MG63 (cell line): ENCODE measurements around the gene MRPS18B. TPM values are rescaled to one million over a fixed set of nuclear protein-coding genes. Genes with fewer than 3 reads are reported as not detected.
"Not testable (repeated sequence)": the region's sequence is repeated elsewhere in the genome, so short reads cannot be mapped to it uniquely, and the experiment has no call there.

Experiments
- DNase-seq: peaks from one replicate; pipeline ENCODE4 v3.0.0-alpha.2; 2020
- H3K27me3 ChIP-seq: fragments of 250-450 bp; sonication (Bioruptor Pico); 2 replicates; pipeline ENCODE4 v1.5.1; 2020; ENCODE audit warnings: mild to moderate bottlenecking, moderate library complexity
- H3K36me3 ChIP-seq: fragments of 250-450 bp; sonication (Bioruptor Pico); 2 replicates; pipeline ENCODE4 v1.5.1; 2020; ENCODE audit warnings: mild to moderate bottlenecking, moderate library complexity
- H3K4me3 ChIP-seq: fragments of 250-450 bp; sonication (Bioruptor Pico); 2 replicates; pipeline ENCODE4 v1.5.1; 2020; ENCODE audit warnings: mild to moderate bottlenecking, moderate library complexity
- H3K9me3 ChIP-seq: fragments of 250-450 bp; sonication (Bioruptor Pico); 2 replicates; pipeline ENCODE4 v1.5.1; 2020; ENCODE audit warnings: mild to moderate bottlenecking, moderate library complexity
- total RNA-seq: library from RNA; depleted of rRNA; stranded (reverse); fragments of >200 nt; shearing (Covaris generic); gene quantifications from 2 replicates; pipeline ENCODE4 v1.2.3, GENCODE V29; 2014; ENCODE audit warnings: low replicate concordance; rRNA removed

MRPS18B gene
- total RNA-seq, result 11.9 and 29.9 TPM in 2 replicates

DNA sequence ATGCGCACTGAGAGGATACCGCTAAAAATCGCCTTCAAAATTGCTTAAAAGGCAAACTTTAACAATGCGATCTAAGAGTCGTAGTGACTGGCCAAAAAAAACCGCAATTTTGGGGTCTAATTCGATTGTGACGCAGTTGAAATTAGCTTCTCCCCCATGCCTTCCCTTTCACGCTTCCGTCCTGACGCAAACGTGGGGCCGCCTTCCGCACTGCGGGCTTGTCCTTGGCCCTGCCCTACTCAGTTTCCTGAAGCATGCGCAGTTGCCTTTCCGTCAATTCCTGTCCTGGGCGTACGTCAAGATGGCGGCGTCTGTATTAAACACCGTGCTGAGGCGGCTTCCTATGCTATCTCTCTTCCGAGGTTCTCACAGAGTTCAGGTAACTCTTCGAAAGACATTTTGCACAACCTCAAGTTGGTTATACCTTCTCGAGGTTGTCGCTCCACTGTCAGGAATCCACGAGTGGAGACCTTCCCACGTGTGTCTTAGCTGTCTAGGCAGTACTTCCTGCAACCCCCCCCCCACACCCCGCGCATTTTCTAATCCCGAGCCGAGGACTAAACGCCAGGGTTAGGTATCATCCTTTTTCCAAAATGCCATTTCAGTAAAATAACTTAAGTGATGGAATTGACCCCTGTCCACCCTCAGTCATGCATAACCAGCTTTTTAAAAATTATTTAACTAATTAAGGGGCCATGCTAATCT is at the start of gene MRPS18B:
TSS of gene MRPS18B (plus strand) at position 276 of the 705 bp plus-strand sequence. CDS start at position 302, 26 bp downstream.
- DNase-seq, result peak; percentile 93
- H3K36me3 ChIP-seq, result peaks cover 54% of the 10 kb centered on the region
- peak within 1 kb of the TSS; percentile 88 for H3K4me3 ChIP-seq
- no peaks in the 10 kb centered on the region for H3K27me3 ChIP-seq
- H3K9me3 ChIP-seq, result no peaks in the 10 kb centered on the region

DNA sequence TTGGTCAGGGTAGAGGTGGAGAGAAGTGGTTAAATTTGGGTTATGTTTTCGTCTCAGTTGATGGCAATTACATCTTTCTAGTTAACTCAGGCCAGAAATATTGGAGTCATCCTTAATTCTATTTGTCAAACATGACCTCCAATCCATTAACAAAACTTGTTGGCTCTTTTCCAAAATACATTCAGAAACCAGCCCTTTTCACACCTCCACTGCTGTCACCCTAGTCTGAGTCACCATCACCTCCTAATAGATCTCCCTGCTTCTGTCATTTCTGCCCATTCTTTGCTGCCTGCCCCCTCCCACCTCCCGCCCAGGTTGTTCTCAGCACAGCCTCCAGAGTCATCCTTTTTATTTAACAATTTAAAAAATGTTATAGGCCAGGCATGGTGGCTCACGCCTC is 49.4 kb upstream of the MRPS18B start:
- Histone ChIP-seq H3K27me3 (no peaks in the 10 kb centered on the region), H3K9me3 (no peaks in the 10 kb centered on the region), H3K36me3 (peaks cover 5% of the 10 kb centered on the region), H3K4me3 (no peak overlapping the region)
- DNase-seq, result no peak

DNA sequence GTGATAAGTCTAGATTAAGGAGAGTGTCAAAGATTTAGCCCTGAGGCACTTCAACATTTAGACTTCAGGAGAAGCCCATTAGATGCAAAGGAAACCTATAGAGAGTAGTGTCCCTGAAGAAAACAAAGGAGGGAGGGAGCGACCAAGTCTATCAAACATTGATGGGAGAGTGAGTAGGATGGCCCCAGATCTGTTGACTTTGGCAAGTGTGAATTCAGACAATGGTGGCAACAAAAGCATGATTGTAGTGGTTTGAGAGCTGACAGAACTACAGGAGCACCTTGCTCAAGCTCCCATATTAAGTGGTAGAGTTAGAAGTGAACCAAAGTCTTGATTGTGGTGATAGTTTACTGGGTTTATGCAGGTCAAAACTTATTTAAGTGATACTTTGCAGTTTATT is 47.4 kb upstream of the MRPS18B start:
- no peaks in the 10 kb centered on the region for H3K9me3 ChIP-seq
- DNase-seq, result no peak

DNA sequence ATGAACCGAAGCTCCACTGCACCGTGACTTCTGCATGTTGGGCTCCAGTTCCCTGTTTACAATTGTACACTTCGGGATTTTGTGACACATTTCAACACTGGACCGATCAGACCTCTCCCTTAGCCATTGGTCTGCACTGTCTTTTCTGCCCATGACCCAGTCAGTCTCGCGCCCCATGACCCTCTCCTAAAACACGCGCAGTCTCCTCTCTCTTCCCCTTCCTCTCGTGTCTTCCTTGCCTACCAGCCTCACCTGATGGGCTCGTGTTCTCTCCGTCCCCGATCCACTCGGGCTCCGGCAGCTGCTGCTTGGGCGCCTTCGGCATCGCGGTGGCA is 46.9 kb upstream of the MRPS18B start:
- H3K4me3 ChIP-seq, result peak overlapping the region; percentile 75
- peaks cover 5% of the 10 kb centered on the region for H3K36me3 ChIP-seq
- peak; percentile 7 for DNase-seq
- H3K27me3 ChIP-seq, result no peaks in the 10 kb centered on the region
- no peaks in the 10 kb centered on the region for H3K9me3 ChIP-seq

More for the DNA sequence above, 47.4 kb upstream of the MRPS18B start:
- Histone ChIP-seq H3K4me3 (peak overlapping the region; percentile 75), H3K27me3 (no peaks in the 10 kb centered on the region), H3K36me3 (peaks cover 5% of the 10 kb centered on the region; the same call in 1 of the 2 replicates)

DNA sequence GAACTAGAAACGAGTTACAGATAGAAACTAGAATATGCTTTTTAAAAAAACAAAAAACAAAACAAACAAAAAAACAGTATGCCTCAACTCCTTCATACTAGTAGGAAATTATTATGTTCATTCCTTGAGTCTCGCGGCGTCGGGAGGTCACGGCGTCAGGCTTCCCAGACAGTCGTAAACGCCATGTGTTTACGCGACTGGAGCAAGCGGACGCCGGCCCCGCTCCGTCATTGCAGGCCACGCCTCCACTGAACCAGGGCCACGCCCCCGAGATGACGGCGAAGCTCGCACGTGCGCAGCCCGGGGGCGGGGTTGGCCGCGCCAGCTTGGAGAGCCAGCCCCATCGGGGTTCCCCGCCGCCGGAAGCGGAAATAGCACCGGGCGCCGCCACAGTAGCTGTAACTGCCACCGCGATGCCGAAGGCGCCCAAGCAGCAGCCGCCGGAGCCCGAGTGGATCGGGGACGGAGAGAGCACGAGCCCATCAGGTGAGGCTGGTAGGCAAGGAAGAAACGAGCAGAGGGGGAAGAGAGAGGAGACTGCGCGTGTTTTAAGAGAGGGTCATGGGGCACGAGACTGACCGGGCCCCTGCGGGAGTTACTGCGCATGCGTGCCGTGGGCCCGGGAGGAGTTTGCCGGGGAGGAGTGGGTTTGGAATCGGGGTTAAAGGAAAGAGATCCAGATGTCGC is 46.4 kb upstream of the MRPS18B start, which contains the start of gene ABCF1:
TSS of gene ABCF1 (plus strand) at position 368 of the 687 bp plus-strand sequence. CDS start at position 414, 46 bp downstream.
- Histone ChIP-seq H3K4me3 (peak within 1 kb of the TSS; percentile 75), H3K27me3 (no peaks in the 10 kb centered on the region), H3K36me3 (peaks cover 5% of the 10 kb centered on the region), H3K9me3 (no peaks in the 10 kb centered on the region)
- peak; percentile 94 for DNase-seq

DNA sequence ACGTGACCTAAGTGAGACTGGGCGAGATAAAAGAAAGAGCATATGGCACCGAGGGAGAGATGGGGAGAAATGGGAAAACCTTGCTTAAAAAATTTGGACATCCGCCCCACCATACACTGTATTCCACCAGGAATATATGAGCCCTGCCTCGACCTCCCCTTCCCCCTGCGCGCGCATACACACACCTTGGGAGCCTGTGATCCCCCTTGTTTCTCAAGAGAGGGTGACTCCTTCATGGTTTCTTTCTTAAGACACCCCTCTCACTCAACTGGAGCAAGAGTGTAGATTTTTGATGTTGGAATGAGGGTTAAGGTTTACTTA is 45.9 kb upstream of the MRPS18B start:
- Histone ChIP-seq H3K36me3 (peaks cover 5% of the 10 kb centered on the region), H3K9me3 (no peaks in the 10 kb centered on the region), H3K4me3 (peak overlapping the region; percentile 75), H3K27me3 (no peaks in the 10 kb centered on the region)
- no peak for DNase-seq

DNA sequence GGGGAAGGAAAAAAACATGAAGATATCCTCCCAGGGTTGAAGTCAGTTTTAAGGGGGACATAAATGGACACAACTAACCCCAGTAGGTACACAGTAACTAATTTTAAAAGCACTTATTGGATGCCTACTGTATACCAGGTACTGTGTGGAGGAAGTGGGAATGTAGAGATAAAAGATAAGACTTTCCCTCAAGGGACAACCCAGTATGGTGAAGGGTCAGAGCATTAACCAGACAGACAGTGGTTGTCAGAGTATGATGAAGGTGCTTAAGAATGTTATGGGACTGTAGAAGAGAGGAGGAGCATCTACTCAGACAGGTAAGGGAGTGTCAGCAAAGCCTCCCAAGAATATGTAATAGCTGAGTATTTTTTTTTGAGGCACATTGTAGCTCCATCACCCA is 45.5 kb upstream of the MRPS18B start:
- peaks cover 8% of the 10 kb centered on the region for H3K36me3 ChIP-seq
- H3K4me3 ChIP-seq, result peak overlapping the region; percentile 75
- no peaks in the 10 kb centered on the region for H3K27me3 ChIP-seq
- DNase-seq, result no peak
- H3K9me3 ChIP-seq, result no peaks in the 10 kb centered on the region

DNA sequence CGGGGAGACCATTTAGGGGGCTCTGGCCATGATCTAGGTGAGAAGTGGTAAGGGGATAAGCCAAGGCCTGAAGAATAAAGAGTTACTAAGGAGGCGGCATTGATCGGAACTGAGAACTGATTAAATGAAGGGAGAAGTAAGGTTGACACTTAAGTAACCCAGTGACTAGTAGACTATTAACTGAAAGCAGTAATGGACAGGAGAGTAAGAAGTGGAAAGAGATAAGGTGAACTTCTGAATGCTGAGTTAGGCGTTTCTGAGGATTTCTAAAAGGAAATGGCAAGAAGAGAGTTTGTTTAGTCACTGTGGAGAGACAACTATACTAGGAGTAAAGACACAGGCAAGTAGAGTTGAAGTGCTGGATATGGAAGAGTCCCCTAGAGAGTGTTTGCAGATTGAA is 44.5 kb upstream of the MRPS18B start:
- no peak overlapping the region for H3K4me3 ChIP-seq
- H3K9me3 ChIP-seq, result no peaks in the 10 kb centered on the region
- peaks cover 18% of the 10 kb centered on the region for H3K36me3 ChIP-seq
- H3K27me3 ChIP-seq, result no peaks in the 10 kb centered on the region
- no peak for DNase-seq

DNA sequence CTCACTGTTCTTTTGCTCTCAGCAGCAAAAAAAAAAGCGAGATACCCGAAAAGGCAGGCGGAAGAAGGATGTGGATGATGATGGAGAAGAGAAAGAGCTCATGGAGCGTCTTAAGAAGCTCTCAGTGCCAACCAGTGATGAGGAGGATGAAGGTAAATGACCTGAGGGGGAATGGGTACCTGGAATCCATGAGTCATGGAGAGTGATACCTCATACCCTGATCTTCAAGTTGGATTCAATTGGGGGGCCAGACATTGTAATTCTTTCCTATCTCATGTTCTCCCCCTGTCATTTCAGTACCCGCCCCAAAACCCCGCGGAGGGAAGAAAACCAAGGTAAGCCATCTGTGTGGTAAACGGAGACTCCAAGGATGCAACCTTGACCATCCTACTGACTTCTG is 39.6 kb upstream of the MRPS18B start:
- H3K4me3 ChIP-seq, result no peak overlapping the region
- no peak for DNase-seq
- no peaks in the 10 kb centered on the region for H3K27me3 ChIP-seq
- H3K36me3 ChIP-seq, result peaks cover 36% of the 10 kb centered on the region
- H3K9me3 ChIP-seq, result no peaks in the 10 kb centered on the region

DNA sequence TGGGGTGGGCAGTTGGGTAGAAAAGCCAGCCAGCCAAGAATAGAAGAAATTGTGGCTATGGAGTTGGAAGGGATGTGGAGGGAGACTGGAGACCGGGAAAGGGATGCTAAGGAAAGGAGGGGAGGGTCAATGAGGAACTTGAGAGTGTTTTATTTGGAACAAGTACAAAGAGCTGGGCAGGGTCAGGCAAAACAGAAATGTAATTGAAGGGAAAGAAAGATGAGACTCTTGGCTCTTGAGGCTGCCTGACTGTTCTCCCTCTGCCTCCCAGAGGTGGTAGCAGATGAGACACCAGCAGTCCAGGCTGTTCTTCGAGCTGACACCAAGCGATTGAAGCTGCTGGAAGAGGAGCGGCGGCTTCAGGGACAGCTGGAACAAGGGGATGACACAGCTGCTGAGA is 33.7 kb upstream of the MRPS18B start:
- H3K9me3 ChIP-seq, result no peaks in the 10 kb centered on the region
- peaks cover 34% of the 10 kb centered on the region for H3K36me3 ChIP-seq
- no peak for DNase-seq

DNA sequence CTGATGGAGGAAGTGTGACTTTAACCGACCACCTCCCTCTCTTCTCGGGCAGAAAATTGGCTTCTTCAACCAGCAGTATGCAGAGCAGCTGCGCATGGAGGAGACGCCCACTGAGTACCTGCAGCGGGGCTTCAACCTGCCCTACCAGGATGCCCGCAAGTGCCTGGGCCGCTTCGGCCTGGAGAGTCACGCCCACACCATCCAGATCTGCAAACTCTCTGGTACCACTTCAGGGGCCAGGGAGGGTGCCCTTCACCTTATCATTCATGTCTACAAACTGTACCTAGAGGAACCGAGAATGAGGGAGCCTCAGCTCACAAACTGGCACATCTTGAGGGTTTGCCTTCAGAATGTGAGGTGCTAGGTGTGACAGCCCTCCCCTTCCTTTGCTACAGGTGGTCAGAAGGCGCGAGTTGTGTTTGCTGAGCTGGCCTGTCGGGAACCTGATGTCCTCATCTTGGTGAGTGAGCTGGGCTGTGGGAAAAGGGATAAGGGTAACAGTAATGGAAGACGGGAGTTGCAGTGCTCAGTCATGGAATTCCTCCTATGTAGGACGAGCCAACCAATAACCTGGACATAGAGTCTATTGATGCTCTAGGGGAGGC is 27.8 kb upstream of the MRPS18B start:
- Histone ChIP-seq H3K4me3 (no peak overlapping the region), H3K27me3 (no peaks in the 10 kb centered on the region), H3K9me3 (no peaks in the 10 kb centered on the region), H3K36me3 (peaks cover 25% of the 10 kb centered on the region)
- DNase-seq, result no peak

More for the DNA sequence above, 33.7 kb upstream of the MRPS18B start:
- Histone ChIP-seq H3K4me3 (no peak overlapping the region), H3K27me3 (no peaks in the 10 kb centered on the region)

DNA sequence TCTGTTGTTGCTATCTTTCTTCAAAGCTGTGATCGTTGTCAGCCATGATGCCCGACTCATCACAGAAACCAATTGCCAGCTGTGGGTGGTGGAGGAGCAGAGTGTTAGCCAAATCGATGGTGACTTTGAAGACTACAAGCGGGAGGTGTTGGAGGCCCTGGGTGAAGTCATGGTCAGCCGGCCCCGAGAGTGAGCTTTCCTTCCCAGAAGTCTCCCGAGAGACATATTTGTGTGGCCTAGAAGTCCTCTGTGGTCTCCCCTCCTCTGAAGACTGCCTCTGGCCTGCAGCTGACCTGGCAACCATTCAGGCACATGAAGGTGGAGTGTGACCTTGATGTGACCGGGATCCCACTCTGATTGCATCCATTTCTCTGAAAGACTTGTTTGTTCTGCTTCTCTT is 27.1 kb upstream of the MRPS18B start:
- H3K27me3 ChIP-seq, result no peaks in the 10 kb centered on the region
- peaks cover 22% of the 10 kb centered on the region for H3K36me3 ChIP-seq
- no peak overlapping the region for H3K4me3 ChIP-seq
- no peaks in the 10 kb centered on the region for H3K9me3 ChIP-seq
- no peak for DNase-seq

DNA sequence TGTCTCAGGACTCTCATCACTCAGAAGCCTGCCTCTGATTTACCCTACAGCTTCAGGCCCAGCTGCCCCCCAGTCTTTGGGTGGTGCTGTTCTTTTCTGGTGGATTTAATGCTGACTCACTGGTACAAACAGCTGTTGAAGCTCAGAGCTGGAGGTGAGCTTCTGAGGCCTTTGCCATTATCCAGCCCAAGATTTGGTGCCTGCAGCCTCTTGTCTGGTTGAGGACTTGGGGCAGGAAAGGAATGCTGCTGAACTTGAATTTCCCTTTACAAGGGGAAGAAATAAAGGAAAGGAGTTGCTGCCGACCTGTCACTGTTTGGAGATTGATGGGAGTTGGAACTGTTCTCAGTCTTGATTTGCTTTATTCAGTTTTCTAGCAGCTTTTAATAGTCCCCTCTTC is 26.6 kb upstream of the MRPS18B start:
- H3K27me3 ChIP-seq, result no peaks in the 10 kb centered on the region
- no peak overlapping the region for H3K4me3 ChIP-seq
- DNase-seq, result no peak
- H3K36me3 ChIP-seq, result peaks cover 22% of the 10 kb centered on the region
- H3K9me3 ChIP-seq, result no peaks in the 10 kb centered on the region

DNA sequence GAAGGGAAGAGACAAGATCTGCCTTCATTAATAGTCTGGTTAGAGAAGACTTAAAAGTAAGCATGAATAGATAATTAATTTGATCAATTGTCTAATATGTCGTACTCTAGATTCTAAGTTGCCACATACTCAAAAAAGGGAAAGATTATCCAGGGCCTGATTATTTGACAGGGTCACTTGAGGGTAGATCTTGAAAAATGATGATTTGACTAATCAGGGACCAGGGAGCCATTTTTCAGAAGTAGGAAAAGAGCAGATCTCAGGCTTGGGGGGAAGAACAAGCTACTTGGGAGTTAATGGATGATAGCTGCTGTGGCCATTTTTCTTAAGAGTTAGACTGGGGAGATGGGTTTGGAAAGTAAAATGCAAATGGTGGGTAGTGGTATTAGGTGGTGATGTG is 25.4 kb upstream of the MRPS18B start:
- H3K9me3 ChIP-seq, result no peaks in the 10 kb centered on the region
- no peak overlapping the region for H3K4me3 ChIP-seq
- peaks cover 17% of the 10 kb centered on the region for H3K36me3 ChIP-seq
- H3K27me3 ChIP-seq, result no peaks in the 10 kb centered on the region
- DNase-seq, result no peak

DNA sequence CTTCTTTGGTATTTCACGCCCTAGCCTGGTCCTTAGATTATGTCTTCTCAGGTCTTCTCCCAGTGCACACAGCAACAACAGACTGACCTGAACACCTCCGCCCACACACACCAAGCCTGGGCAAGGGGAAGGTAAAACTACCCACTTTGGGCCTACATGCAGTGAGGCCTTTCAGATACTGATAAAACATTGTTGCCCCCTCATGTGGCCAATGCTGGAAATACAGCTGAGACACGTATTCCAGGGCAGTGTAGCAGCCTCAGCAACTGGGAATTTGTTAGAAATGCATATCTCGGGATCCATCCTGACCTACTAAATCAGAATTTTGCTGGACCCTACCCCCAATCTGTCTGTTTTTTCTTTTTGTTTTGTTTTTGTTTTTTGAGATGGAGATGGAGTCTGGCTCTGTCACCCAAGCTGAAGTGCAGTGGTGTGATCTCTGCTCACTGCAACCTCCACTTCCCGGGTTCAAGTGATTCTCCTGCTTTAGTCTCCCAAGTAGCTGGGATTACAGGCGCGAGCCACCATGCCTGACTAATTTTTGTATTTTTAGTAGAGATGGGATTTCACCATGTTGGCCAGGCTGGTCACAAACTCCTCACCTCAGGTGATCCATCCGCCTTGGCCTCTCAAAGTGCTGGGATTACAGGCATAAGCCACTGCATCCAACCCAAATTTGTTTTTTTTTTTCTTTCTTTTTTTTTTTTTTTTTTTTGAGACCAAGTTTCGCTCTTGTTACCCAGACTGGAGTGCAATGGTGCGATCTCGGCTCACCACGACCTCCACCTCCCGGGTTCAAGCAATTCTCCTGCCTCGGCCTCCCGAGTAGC is 20.1 kb upstream of the MRPS18B start:
- not testable (repeated sequence) for H3K27me3 ChIP-seq, H3K9me3 ChIP-seq, H3K4me3 ChIP-seq
- peaks cover 22% of the 10 kb centered on the region for H3K36me3 ChIP-seq
- DNase-seq, result peak; percentile 61

DNA sequence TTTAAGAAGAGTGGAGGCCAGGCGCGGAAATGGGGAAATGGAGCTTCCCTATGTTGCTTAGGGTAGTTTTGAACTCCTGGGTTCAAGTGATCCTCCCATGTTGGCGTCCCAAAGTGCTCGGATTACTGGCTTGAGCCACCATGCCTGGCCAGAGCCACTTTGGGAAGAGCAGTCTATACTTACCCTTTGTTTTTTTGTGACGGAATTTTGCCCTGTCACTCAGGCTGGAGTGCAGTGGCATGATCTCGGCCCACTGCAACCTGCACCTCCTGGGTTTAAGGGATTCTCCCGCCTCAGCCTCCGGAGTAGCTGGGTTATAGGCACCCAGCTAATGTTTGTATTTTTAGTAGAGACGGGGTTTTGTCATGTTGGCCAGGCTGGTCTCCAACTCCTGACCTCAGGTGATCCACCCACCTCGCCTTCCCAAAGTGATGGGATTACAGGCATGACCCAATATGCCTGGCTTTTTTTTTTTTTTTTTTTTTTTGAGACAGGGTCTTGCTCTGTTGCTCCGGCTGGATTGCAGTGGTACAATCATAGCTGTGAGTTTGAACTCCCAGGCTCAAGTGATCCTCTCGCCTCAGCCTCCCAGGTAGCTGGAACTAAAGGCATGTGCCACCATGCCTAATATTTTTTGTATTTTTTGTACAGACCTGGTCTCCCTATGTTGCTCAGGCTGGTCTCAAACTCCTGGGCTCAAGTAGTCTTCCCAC is 18.6 kb upstream of the MRPS18B start:
- H3K36me3 ChIP-seq, result peaks cover 35% of the 10 kb centered on the region
- DNase-seq, result no peak
- no peaks in the 10 kb centered on the region for H3K9me3 ChIP-seq
- no peak overlapping the region for H3K4me3 ChIP-seq
- H3K27me3 ChIP-seq, result no peaks in the 10 kb centered on the region
